ENCODE measurements around the gene ANKS1A.

The ANKS1A gene

GRCh38 chr6:34967461-34967860 lies 78.4 kb downstream of the ANKS1A start:
- Histone ChIP-seq H3K4me2 (no peak overlapping the region), H3K27ac (no peak overlapping the region), H3K9ac (no peak overlapping the region), H3K36me3 (ENCODE audit: insufficient read depth) (no peaks in the 10 kb centered on the region), H2AFZ (ENCODE audit: low read depth) (no peak overlapping the region), H4K20me1 (ENCODE audit: insufficient read depth) (no peaks in the 10 kb centered on the region), H3K27me3 (ENCODE audit: insufficient read depth, low read depth) (no peaks in the 10 kb centered on the region), H3K4me3 (IDR thresholded peaks at IDR 0.05; ENCODE audit: insufficient read depth, low read depth, low read length) (no peak overlapping the region), H3K4me1 (ENCODE audit: low read depth, poor library complexity, severe bottlenecking) (peaks cover 9% of the 10 kb centered on the region), H3K79me2 (ENCODE audit: insufficient read depth, low read depth) (no peaks in the 10 kb centered on the region)
- TF ChIP-seq CTCF (conservative IDR thresholded peaks at IDR 0.05; ENCODE audit: low read depth, low read length): no peak

GRCh38 chr6:34969662-34970265 lies 80.7 kb downstream of the ANKS1A start:
- Histone ChIP-seq H3K4me2 (no peak overlapping the region), H3K79me2 (ENCODE audit: insufficient read depth, low read depth) (no peaks in the 10 kb centered on the region), H3K27ac (no peak overlapping the region), H2AFZ (ENCODE audit: low read depth) (no peak overlapping the region), H3K4me1 (ENCODE audit: low read depth, poor library complexity, severe bottlenecking) (peaks cover 9% of the 10 kb centered on the region), H3K27me3 (ENCODE audit: insufficient read depth, low read depth) (no peaks in the 10 kb centered on the region), H3K36me3 (ENCODE audit: insufficient read depth) (no peaks in the 10 kb centered on the region), H3K9ac (no peak overlapping the region), H4K20me1 (ENCODE audit: insufficient read depth) (no peaks in the 10 kb centered on the region), H3K4me3 (IDR thresholded peaks at IDR 0.05; ENCODE audit: insufficient read depth, low read depth, low read length) (no peak overlapping the region)
- TF ChIP-seq CTCF (conservative IDR thresholded peaks at IDR 0.05; ENCODE audit: low read depth, low read length): no peak

- H3K9ac ChIP-seq: no peak overlapping the region
- TF ChIP-seq CTCF (conservative IDR thresholded peaks at IDR 0.05; ENCODE audit: low read depth, low read length): no peak
- no peaks in the 10 kb centered on the region for H4K20me1 ChIP-seq (ENCODE audit: insufficient read depth)
- no peaks in the 10 kb centered on the region for H3K27me3 ChIP-seq (ENCODE audit: insufficient read depth, low read depth)
- no peak overlapping the region for H2AFZ ChIP-seq (ENCODE audit: low read depth)
- H3K4me2 ChIP-seq: no peak overlapping the region
- H3K27ac ChIP-seq: no peak overlapping the region
- H3K4me1 ChIP-seq (ENCODE audit: low read depth, poor library complexity, severe bottlenecking): peaks cover 9% of the 10 kb centered on the region
- no peaks in the 10 kb centered on the region for H3K36me3 ChIP-seq (ENCODE audit: insufficient read depth)
- no peaks in the 10 kb centered on the region for H3K79me2 ChIP-seq (ENCODE audit: insufficient read depth, low read depth)
- H3K4me3 ChIP-seq (IDR thresholded peaks at IDR 0.05; ENCODE audit: insufficient read depth, low read depth, low read length): no peak overlapping the region
Observed at GRCh38 chr6:34970488-34970887, 81.4 kb downstream of the ANKS1A start.

GRCh38 chr6:34970957-34971356 lies 81.9 kb downstream of the ANKS1A start:
- H3K27ac ChIP-seq: no peak overlapping the region
- no peak overlapping the region for H3K9ac ChIP-seq
- no peaks in the 10 kb centered on the region for H3K36me3 ChIP-seq (ENCODE audit: insufficient read depth)
- no peak overlapping the region for H2AFZ ChIP-seq (ENCODE audit: low read depth)
- H4K20me1 ChIP-seq (ENCODE audit: insufficient read depth): no peaks in the 10 kb centered on the region
- no peaks in the 10 kb centered on the region for H3K27me3 ChIP-seq (ENCODE audit: insufficient read depth, low read depth)
- H3K4me1 ChIP-seq (ENCODE audit: low read depth, poor library complexity, severe bottlenecking): peaks cover 9% of the 10 kb centered on the region
- no peak for TF ChIP-seq CTCF (conservative IDR thresholded peaks at IDR 0.05; ENCODE audit: low read depth, low read length)
- no peak overlapping the region for H3K4me2 ChIP-seq
- H3K79me2 ChIP-seq (ENCODE audit: insufficient read depth, low read depth): no peaks in the 10 kb centered on the region
- H3K4me3 ChIP-seq (IDR thresholded peaks at IDR 0.05; ENCODE audit: insufficient read depth, low read depth, low read length): no peak overlapping the region

All from KMS-11 (cell line).